Vagina (tissue), 2 donors: ENCODE measurements around the gene TANGO6. TPM values are rescaled to one million over a fixed set of nuclear protein-coding genes. Genes with fewer than 3 reads are reported as not detected.

Experiments
- DNase-seq, 2 donors: peaks; one replicate each; pipeline ENCODE4 v3.0.0-alpha.2; 2017; ENCODE audit errors: extremely low spot score in 2 of 2
- H3K27ac ChIP-seq: fragments of 200-600 bp; sonication (generic); one replicate; pipeline ENCODE4 v1.5.1; 2019
- H3K27me3 ChIP-seq: fragments of 200-600 bp; sonication (generic); one replicate; pipeline ENCODE4 v1.5.1; 2019
- H3K36me3 ChIP-seq, 2 donors: fragments of 200-600 bp; sonication (generic); one replicate each; pipeline ENCODE4 v1.5.1; 2017 to 2019
- H3K4me1 ChIP-seq: fragments of 200-600 bp; sonication (generic); one replicate; pipeline ENCODE4 v1.5.1; 2019
- H3K4me3 ChIP-seq, 2 donors: fragments of 200-600 bp; sonication (generic); 1 replicate in 1 of 2; 2 replicates in 1 of 2; pipeline ENCODE4 v1.5.1; 2016 to 2019
- H3K9me3 ChIP-seq: fragments of 200-600 bp; sonication (generic); one replicate; pipeline ENCODE4 v1.5.1; 2019
- POLR2A ChIP-seq, 2 donors: fragments of 450-650 bp; IDR thresholded peaks; one replicate each; pipeline ENCODE4 v1.6.1; 2017; ENCODE audit warnings: antibody characterized with exemption in 2 of 2, mild to moderate bottlenecking in 2 of 2, moderate library complexity in 2 of 2
- POLR2AphosphoS5 ChIP-seq, 2 donors: sonication (generic); formaldehyde crosslinking; IDR thresholded peaks; one replicate each; pipeline ENCODE4 v1.9.0; 2017; ENCODE audit warnings: antibody characterized with exemption in 2 of 2, mild to moderate bottlenecking in 2 of 2, low read depth in 1 of 2; ENCODE audit not compliant: insufficient read depth in 1 of 2
- intact Hi-C: fragments of 100-400 bp; cut with DNase I; formaldehyde crosslinking; loops from one replicate; pipeline ENCODE4 v1.15.1; 2023
- total RNA-seq: library from RNA; depleted of rRNA; stranded (reverse); fragments of >200 nt; gene quantifications from one replicate; pipeline ENCODE4 v1.2.3, GENCODE V29; 2016
- TF ChIP-seq, protein P1 (sequence below), 3 experiments: fragments of 450-650 bp in 2 of 3; fragments of 200-600 bp in 1 of 3; sonication (generic) in 1 of 3; IDR thresholded peaks; one replicate each; pipeline ENCODE4 v1.5.1; 2017 to 2019; ENCODE audit warnings: antibody characterized with exemption in 3 of 3, mild to moderate bottlenecking in 2 of 3, moderate library complexity in 2 of 3

Gene TANGO6
- total RNA-seq, 1 donor from 2014 or later = 21.9 TPM

DNA sequence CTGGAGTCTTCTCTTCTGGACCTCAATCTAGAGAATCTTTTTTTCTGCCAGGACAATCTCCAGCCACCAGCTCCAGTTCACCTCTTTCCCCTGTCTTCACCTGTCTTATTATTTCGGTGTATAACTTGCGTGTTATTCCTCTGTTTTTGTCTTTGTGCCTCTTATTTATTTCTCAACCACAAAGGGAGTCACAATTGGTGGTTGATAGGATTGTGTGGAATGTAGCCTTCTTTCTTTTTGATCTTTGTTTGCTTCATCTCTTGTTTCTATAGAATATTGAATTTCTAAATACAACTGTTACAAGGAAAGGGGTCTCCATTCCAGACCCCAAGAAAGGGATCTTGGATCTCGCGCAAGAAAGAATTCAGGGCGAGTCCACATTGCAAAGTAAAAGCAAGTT lies 226.2 kb downstream of the TANGO6 start:
- DNase-seq = no peak
- H3K36me3 ChIP-seq = no peaks in the 10 kb centered on the region
- no peak overlapping the region for H3K4me3 ChIP-seq
- TF ChIP-seq POLR2A (IDR thresholded peaks at IDR 0.05) (no peak), POLR2AphosphoS5 (IDR thresholded peaks at IDR 0.05; ENCODE audit: insufficient read depth in 1 of 2, low read depth in 1 of 2) (no peak)
- TF ChIP-seq, protein P1, sequence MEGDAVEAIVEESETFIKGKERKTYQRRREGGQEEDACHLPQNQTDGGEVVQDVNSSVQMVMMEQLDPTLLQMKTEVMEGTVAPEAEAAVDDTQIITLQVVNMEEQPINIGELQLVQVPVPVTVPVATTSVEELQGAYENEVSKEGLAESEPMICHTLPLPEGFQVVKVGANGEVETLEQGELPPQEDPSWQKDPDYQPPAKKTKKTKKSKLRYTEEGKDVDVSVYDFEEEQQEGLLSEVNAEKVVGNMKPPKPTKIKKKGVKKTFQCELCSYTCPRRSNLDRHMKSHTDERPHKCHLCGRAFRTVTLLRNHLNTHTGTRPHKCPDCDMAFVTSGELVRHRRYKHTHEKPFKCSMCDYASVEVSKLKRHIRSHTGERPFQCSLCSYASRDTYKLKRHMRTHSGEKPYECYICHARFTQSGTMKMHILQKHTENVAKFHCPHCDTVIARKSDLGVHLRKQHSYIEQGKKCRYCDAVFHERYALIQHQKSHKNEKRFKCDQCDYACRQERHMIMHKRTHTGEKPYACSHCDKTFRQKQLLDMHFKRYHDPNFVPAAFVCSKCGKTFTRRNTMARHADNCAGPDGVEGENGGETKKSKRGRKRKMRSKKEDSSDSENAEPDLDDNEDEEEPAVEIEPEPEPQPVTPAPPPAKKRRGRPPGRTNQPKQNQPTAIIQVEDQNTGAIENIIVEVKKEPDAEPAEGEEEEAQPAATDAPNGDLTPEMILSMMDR (IDR thresholded peaks at IDR 0.05) = no peak
- no peaks in the 10 kb centered on the region for H3K9me3 ChIP-seq
- H3K27me3 ChIP-seq = no peaks in the 10 kb centered on the region
- H3K27ac ChIP-seq = no peak overlapping the region
- no peaks in the 10 kb centered on the region for H3K4me1 ChIP-seq
- intact Hi-C loops = no loop called here

DNA sequence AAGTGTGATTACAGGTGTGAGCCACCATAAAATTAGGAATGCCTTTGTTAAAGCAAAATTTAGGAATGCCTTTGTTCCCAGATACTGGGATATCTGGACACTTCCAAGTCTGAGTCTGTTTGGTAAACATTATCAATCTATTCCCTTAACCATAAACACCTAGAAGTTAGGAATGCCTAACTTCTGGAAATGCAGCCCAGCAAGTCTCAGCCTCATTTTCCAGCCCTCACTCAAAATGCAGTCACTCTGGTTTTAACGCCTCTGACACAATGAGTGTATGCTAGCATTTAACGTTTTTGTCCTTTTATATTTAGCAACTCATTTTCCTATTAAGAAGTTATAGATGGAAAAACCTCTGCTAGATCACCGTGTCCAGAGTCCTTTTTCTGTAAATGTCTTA lies 227.7 kb downstream of the TANGO6 start:
- no peak overlapping the region for H3K27ac ChIP-seq
- intact Hi-C loops = no loop called here
- DNase-seq = no peak
- TF ChIP-seq POLR2AphosphoS5 (IDR thresholded peaks at IDR 0.05; ENCODE audit: insufficient read depth in 1 of 2, low read depth in 1 of 2) (no peak), POLR2A (IDR thresholded peaks at IDR 0.05) (no peak)
- TF ChIP-seq, protein P1 (IDR thresholded peaks at IDR 0.05) = no peak
- H3K36me3 ChIP-seq = no peaks in the 10 kb centered on the region
- no peaks in the 10 kb centered on the region for H3K4me1 ChIP-seq
- no peaks in the 10 kb centered on the region for H3K27me3 ChIP-seq
- no peaks in the 10 kb centered on the region for H3K9me3 ChIP-seq
- no peak overlapping the region for H3K4me3 ChIP-seq

DNA sequence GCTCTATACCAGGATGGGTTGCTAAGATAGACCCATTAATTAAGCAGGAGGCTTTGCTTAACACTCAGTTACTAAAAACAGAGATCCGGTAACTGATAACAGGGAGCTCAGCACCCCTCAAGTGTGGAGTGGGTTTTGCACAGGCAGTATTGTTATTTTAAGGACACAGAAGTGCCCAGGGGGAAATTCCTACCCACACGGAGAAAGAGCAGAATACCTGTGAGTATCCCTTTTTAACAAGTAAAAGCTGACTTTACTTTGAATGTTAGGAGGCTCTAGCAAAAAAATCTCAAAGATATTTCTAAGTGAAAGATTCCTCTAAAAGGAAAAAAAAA lies 229.3 kb downstream of the TANGO6 start:
- no peak for DNase-seq
- H3K27ac ChIP-seq = no peak overlapping the region
- H3K27me3 ChIP-seq = no peaks in the 10 kb centered on the region
- no peak overlapping the region for H3K4me3 ChIP-seq
- intact Hi-C loops = no loop called here
- TF ChIP-seq, protein P1 (IDR thresholded peaks at IDR 0.05) = no peak
- H3K9me3 ChIP-seq = no peaks in the 10 kb centered on the region
- H3K4me1 ChIP-seq = no peaks in the 10 kb centered on the region
- no peaks in the 10 kb centered on the region for H3K36me3 ChIP-seq

DNA sequence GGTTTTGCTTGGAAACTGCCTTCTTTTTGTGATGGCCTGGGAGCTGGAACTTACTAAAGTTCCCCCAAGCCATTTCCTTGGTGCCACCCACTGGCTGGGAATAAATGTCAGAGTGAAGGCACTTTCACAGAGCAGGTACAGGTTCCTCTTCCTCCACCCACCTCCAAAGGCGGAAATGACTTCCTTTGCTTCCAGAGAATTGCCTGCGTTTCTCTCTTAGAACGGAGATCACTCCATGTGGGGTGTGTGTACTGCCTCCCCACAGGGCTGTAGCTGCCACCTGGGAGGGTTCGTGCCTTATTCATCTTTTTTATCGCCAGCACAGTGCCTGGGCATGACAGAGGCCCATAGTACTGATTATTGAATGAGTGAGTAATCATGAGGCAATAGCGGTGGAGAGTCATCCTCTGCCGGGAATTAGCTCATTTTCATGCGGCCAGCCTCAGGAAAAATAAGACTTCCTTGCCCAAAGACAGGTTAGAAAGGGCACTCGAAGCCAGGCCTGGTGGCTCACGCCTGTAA lies 229.9 kb downstream of the TANGO6 start:
- no peak for DNase-seq
- Histone ChIP-seq H3K4me1 (no peaks in the 10 kb centered on the region), H3K9me3 (no peaks in the 10 kb centered on the region), H3K27ac (no peak overlapping the region), H3K4me3 (no peak overlapping the region), H3K27me3 (no peaks in the 10 kb centered on the region), H3K36me3 (no peaks in the 10 kb centered on the region)
- intact Hi-C loops = no loop called here
- TF ChIP-seq POLR2AphosphoS5 (IDR thresholded peaks at IDR 0.05; ENCODE audit: insufficient read depth in 1 of 2, low read depth in 1 of 2) (peak in 1 of 2 donors; percentile 72), POLR2A (IDR thresholded peaks at IDR 0.05) (no peak)
- TF ChIP-seq, protein P1 (IDR thresholded peaks at IDR 0.05) = no peak

DNA sequence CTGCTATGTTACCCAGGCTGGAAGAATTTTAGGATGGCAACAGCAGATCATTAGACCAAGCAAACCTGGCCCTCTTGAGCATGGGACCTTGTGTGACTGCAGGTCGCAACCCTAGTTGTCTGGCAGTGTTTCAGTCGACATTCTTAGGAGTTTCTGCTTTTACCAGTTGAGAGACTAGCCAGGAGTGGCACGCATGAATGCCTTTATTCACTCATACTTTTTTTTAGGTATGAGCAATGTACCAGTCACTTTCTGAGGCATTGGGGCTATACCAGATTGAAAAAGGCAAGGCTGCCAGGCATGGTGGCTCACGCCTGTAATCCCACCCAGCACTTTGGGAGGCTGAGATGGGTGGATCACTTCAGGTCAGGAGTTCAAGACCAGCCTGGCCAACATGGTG lies 233.9 kb downstream of the TANGO6 start:
- H3K27me3 ChIP-seq = no peaks in the 10 kb centered on the region
- no peak overlapping the region for H3K4me3 ChIP-seq
- TF ChIP-seq POLR2A (IDR thresholded peaks at IDR 0.05) (no peak), POLR2AphosphoS5 (IDR thresholded peaks at IDR 0.05; ENCODE audit: insufficient read depth in 1 of 2, low read depth in 1 of 2) (no peak)
- TF ChIP-seq, protein P1 (IDR thresholded peaks at IDR 0.05) = no peak
- no peak for DNase-seq
- no peaks in the 10 kb centered on the region for H3K36me3 ChIP-seq
- intact Hi-C loops = no loop called here
- no peaks in the 10 kb centered on the region for H3K4me1 ChIP-seq
- no peaks in the 10 kb centered on the region for H3K9me3 ChIP-seq
- H3K27ac ChIP-seq = no peak overlapping the region
